Measurements from ENCODE around the gene NFIB. TPM values are rescaled to one million over a fixed set of nuclear protein-coding genes. Genes with fewer than 3 reads are reported as not detected.

NFIB gene
- polyA plus RNA-seq, 1 of the 3 experiments (the other 2 are of a cell fraction): 9.2 TPM

- H3K79me2 ChIP-seq (ENCODE audit: insufficient read depth): peaks cover 86% of the 10 kb centered on the region
- no peaks in the 10 kb centered on the region for H3K27me3 ChIP-seq (ENCODE audit: insufficient read depth)
- peak overlapping the region in 1 of 2 experiments; percentile 34; a peak in 2 of 4 replicates for H3K27ac ChIP-seq (ENCODE audit: low read depth in 2 of 2, low read length in 1 of 2)
- H3K4me2 ChIP-seq: no peak overlapping the region
- ChIA-PET CTCF (interaction anchor here (1.1 to 1.4 kb wide), 2 partner anchors 10 to 68 kb away, joined by 3 to 6 read pairs; no protein-coding TSS in a partner anchor), POLR2A (no interaction called here)
- H2AFZ ChIP-seq (ENCODE audit: low read depth): no peak overlapping the region
- no peak overlapping the region for H3K9ac ChIP-seq
- no peak for TF ChIP-seq USF2 (IDR thresholded peaks at IDR 0.05; ENCODE audit: borderline replicate concordance, low read depth, low read length)
- TF ChIP-seq TCF12 (IDR thresholded peaks at IDR 0.05): 0 out of 2 replicates have a peak, but pooled peaks have one; percentile 5
- peak; percentile 49 for TF ChIP-seq NFIC (IDR thresholded peaks at IDR 0.05; ENCODE audit: borderline replicate concordance)
- no peak for TF ChIP-seq RFX5 (IDR thresholded peaks at IDR 0.05; ENCODE audit: low read length)
- H3K4me1 ChIP-seq (ENCODE audit: control insufficient read depth in 1 of 2, insufficient read depth in 2 of 2, low read depth in 1 of 2, low read length in 1 of 2): peaks cover 23 to 30% of the 10 kb centered on the region in 2 experiments; a peak in 3 of 4 replicates
- H3K9me3 ChIP-seq: no peaks in the 10 kb centered on the region
- H3K4me3 ChIP-seq (ENCODE audit: low read depth in 2 of 2, low read length in 1 of 2): no peak overlapping the region
- no peaks in the 10 kb centered on the region for H4K20me1 ChIP-seq (ENCODE audit: insufficient read depth)
- H3F3A ChIP-seq (replicated peaks; ENCODE audit: insufficient read depth): peaks cover 12% of the 10 kb centered on the region
- peak; percentile 24 for DNase-seq
- no peaks in the 10 kb centered on the region for H3K36me3 ChIP-seq (replicated peaks in 1 of 2; ENCODE audit: control insufficient read depth in 1 of 2, insufficient read depth in 2 of 2, low read length in 1 of 2)
- WGBS (ENCODE audit: low lambda C conversion rate): 68% methylated on average over 8 of the region's 8 CpGs
- no peaks in the 10 kb centered on the region for H3K9me2 ChIP-seq
Observed at GRCh38 chr9:14209399-14210345, 104.3 kb downstream of the NFIB start.

GRCh38 chr9:14207352-14207995 lies 106.5 kb downstream of the NFIB start:
- TF ChIP-seq TCF12 (IDR thresholded peaks at IDR 0.05): no peak
- no peak for TF ChIP-seq RXRA (IDR thresholded peaks at IDR 0.05; ENCODE audit: borderline replicate concordance, low read depth)
- TF ChIP-seq USF2 (IDR thresholded peaks at IDR 0.05; ENCODE audit: borderline replicate concordance, low read depth, low read length): no peak
- no peak for TF ChIP-seq FOXM1 (IDR thresholded peaks at IDR 0.05; ENCODE audit: low read depth)
- TF ChIP-seq RAD21 (IDR thresholded peaks at IDR 0.05; ENCODE audit: low read length): no peak
- TF ChIP-seq EZH2phosphoT487 (IDR thresholded peaks at IDR 0.05; ENCODE audit: borderline replicate concordance, low read depth): no peak
- no peak for TF ChIP-seq POLR2AphosphoS5 (IDR thresholded peaks at IDR 0.05; ENCODE audit: low read depth, low read length)
- no peak for TF ChIP-seq NRF1 (IDR thresholded peaks at IDR 0.05; ENCODE audit: low read depth, low read length)
- no peak for TF ChIP-seq MAX (IDR thresholded peaks at IDR 0.05; ENCODE audit: low read depth)
- no peak for TF ChIP-seq RCOR1 (IDR thresholded peaks at IDR 0.05; ENCODE audit: low read length)
- no peak for TF ChIP-seq PBX3 (IDR thresholded peaks at IDR 0.05)
- no peak for TF ChIP-seq TAF1 (IDR thresholded peaks at IDR 0.05; ENCODE audit: borderline replicate concordance, low read depth, low read length)
- TF ChIP-seq TEAD4 (IDR thresholded peaks at IDR 0.05; ENCODE audit: borderline replicate concordance, insufficient read depth): no peak
- no peak for TF ChIP-seq GATA2 (CRISPR knock-in tag; IDR thresholded peaks at IDR 0.05)
- Histone ChIP-seq H2AFZ (ENCODE audit: low read depth) (no peak overlapping the region), H3K27me3 (ENCODE audit: insufficient read depth) (no peaks in the 10 kb centered on the region), H3K9me2 (no peaks in the 10 kb centered on the region), H3K79me2 (ENCODE audit: insufficient read depth) (peaks cover 85% of the 10 kb centered on the region), H3K27ac (ENCODE audit: low read depth in 2 of 2, low read length in 1 of 2) (no peak overlapping the region), H3K36me3 (replicated peaks in 1 of 2; ENCODE audit: control insufficient read depth in 1 of 2, insufficient read depth in 2 of 2, low read length in 1 of 2) (no peaks in the 10 kb centered on the region), H3K4me3 (ENCODE audit: low read depth in 2 of 2, low read length in 1 of 2) (no peak overlapping the region), H3F3A (replicated peaks; ENCODE audit: insufficient read depth) (peaks cover 15% of the 10 kb centered on the region), H4K20me1 (ENCODE audit: insufficient read depth) (no peaks in the 10 kb centered on the region), H3K9me3 (no peaks in the 10 kb centered on the region), H3K4me2 (no peak overlapping the region), H3K9ac (no peak overlapping the region), H3K4me1 (ENCODE audit: control insufficient read depth in 1 of 2, insufficient read depth in 2 of 2, low read depth in 1 of 2, low read length in 1 of 2) (peaks cover 27 to 36% of the 10 kb centered on the region in 2 experiments; a peak in 3 of 4 replicates)
- ChIA-PET CTCF (interaction anchor here (0.6 to 1.6 kb wide), 2 partner anchors 20 to 1102 kb away, joined by 3 read pairs; no protein-coding TSS in a partner anchor), POLR2A (no interaction called here)
- no peak for DNase-seq
- 91% methylated on average over 6 of the region's 6 CpGs for WGBS (ENCODE audit: low lambda C conversion rate)

Data from SK-N-SH (cell line).